A549 treated with CpdA at 1 μM for 4 hours (cell line): ENCODE measurements around the gene ARFRP1. TPM values are rescaled to one million over a fixed set of nuclear protein-coding genes. Genes with fewer than 3 reads are reported as not detected.

ENCODE experiments used
- total RNA-seq: library from RNA; stranded (reverse); fragments of 200-300 nt; extraction: Qiagen RNA extraction; gene quantifications from 5 replicates; pipeline ENCODE4 v1.2.3, GENCODE V29; 2022; ENCODE audit warnings: low read depth

Gene ARFRP1
- total RNA-seq = 26.9 to 38.3 TPM (median 34.2 TPM) in 5 replicates

GRCh38 chr20:63707558-63708300 lies at the start of gene ARFRP1, which contains the start of gene ZGPAT:
Gene ARFRP1 (minus strand): TSS chr20:63707976. CDS start chr20:63707091, 885 bp downstream.
Gene ZGPAT (plus strand): TSS chr20:63708039. CDS start chr20:63708581, 542 bp downstream.

GRCh38 chr20:63739130-63740069 lies 31.6 kb upstream of the ARFRP1 start, which contains the start of gene SLC2A4RG:
Gene SLC2A4RG (plus strand): TSS chr20:63739776. CDS start chr20:63739913, 137 bp downstream.

GRCh38 chr20:63735859-63736718 lies 28.3 kb upstream of the ARFRP1 start, which contains the start of gene LIME1:
Gene LIME1 (plus strand): TSS chr20:63736664. CDS start chr20:63737550, 886 bp downstream.

GRCh38 chr20:63696628-63697356 lies 11.0 kb downstream of the ARFRP1 start, which contains the start of gene TNFRSF6B:
Gene TNFRSF6B (plus strand): TSS chr20:63696652. CDS start chr20:63696768, 116 bp downstream.

GRCh38 chr20:63657937-63658748 lies 49.6 kb downstream of the ARFRP1 start, which contains the start of gene RTEL1:
Gene RTEL1 (plus strand): TSS chr20:63658312. CDS start chr20:63659403, 1,091 bp downstream.

GRCh38 chr20:63653041-63653973 lies 54.5 kb downstream of the ARFRP1 start, which contains the start of gene STMN3:
Gene STMN3 (minus strand): TSS chr20:63653424. CDS start chr20:63653345, 79 bp downstream.

Other genes starting within 250 kb of the ARFRP1 start
- gene KCNQ2, start 235.3 kb downstream of the ARFRP1 start, total RNA-seq = 0.50 to 0.68 TPM (median 0.60 TPM) in 5 replicates
- gene EEF1A2, start 208.9 kb downstream of the ARFRP1 start, total RNA-seq = 136 to 164 TPM (median 141 TPM) in 5 replicates
- 277 to 347 TPM (median 317 TPM) in 5 replicates for gene PPDPF, start 187.2 kb downstream of the ARFRP1 start, total RNA-seq
- gene PTK6, start 170.6 kb downstream of the ARFRP1 start, total RNA-seq = 2.2 to 3.0 TPM (median 2.4 TPM) in 5 replicates
- gene SRMS, start 160.2 kb downstream of the ARFRP1 start, total RNA-seq = not detected in 5 replicates
- gene FNDC11, start 153.8 kb downstream of the ARFRP1 start, total RNA-seq = 0.09 to 0.30 TPM (median 0.24 TPM) in 4 of 5 replicates, not detected in the other
- 7.7 to 10.0 TPM (median 9.7 TPM) in 5 replicates for gene HELZ2, start 133.7 kb downstream of the ARFRP1 start, total RNA-seq
- 8.8 to 11.9 TPM (median 11.0 TPM) in 5 replicates for gene GMEB2, start 80.9 kb downstream of the ARFRP1 start, total RNA-seq
- 7.4 to 10.9 TPM (median 9.6 TPM) in 5 replicates for gene STMN3, start 54.6 kb downstream of the ARFRP1 start, total RNA-seq
- 6.4 to 8.4 TPM (median 6.8 TPM) in 5 replicates for gene RTEL1, start 49.7 kb downstream of the ARFRP1 start, total RNA-seq
- 0.47 to 1.2 TPM (median 0.85 TPM) in 5 replicates for gene TNFRSF6B, start 11.3 kb downstream of the ARFRP1 start, total RNA-seq
- gene ZGPAT, start 63 bp upstream of the ARFRP1 start, total RNA-seq = 22.0 to 29.9 TPM (median 26.8 TPM) in 5 replicates
- 6.2 to 10.5 TPM (median 8.5 TPM) in 5 replicates for gene LIME1, start 28.7 kb upstream of the ARFRP1 start, total RNA-seq
- gene SLC2A4RG, start 31.8 kb upstream of the ARFRP1 start, total RNA-seq = 59.2 to 100 TPM (median 91.0 TPM) in 5 replicates
- gene ZBTB46, start 123.3 kb upstream of the ARFRP1 start, total RNA-seq = 0.59 to 1.1 TPM (median 0.78 TPM) in 5 replicates
- 0.05 TPM in 1 of 5 replicates, not detected in the others for gene ABHD16B, start 153.5 kb upstream of the ARFRP1 start, total RNA-seq
- gene TPD52L2, start 157.3 kb upstream of the ARFRP1 start, total RNA-seq = 125 to 141 TPM (median 132 TPM) in 5 replicates
- 24.9 to 32.4 TPM (median 29.2 TPM) in 5 replicates for gene DNAJC5, start 187.2 kb upstream of the ARFRP1 start, total RNA-seq
- gene UCKL1, start 248.4 kb upstream of the ARFRP1 start, total RNA-seq = 22.3 to 34.4 TPM (median 28.8 TPM) in 5 replicates